Kidney epithelial cell (primary cell): ENCODE measurements around the gene HK3. TPM values are rescaled to one million over a fixed set of nuclear protein-coding genes. Genes with fewer than 3 reads are reported as not detected.

Experiments used
- DNase-seq: peaks from one replicate; pipeline ENCODE4 v3.0.0-alpha.2; 2010; ENCODE audit warnings: low read depth
- H3K27me3 ChIP-seq: 2 replicates; pipeline ENCODE4 v1.6.0; 2011; ENCODE audit warnings: low read length; ENCODE audit not compliant: control insufficient read depth, insufficient read depth
- H3K36me3 ChIP-seq: 2 replicates; pipeline ENCODE4 v1.5.1; 2011; ENCODE audit warnings: low read length; ENCODE audit not compliant: control insufficient read depth, insufficient read depth
- H3K4me3 ChIP-seq: 2 replicates; pipeline ENCODE4 v1.5.1; 2011; ENCODE audit warnings: low read depth, mild to moderate bottlenecking, control low read depth, low read length
- CTCF ChIP-seq: IDR thresholded peaks from 2 replicates; pipeline ENCODE4 v1.5.1; 2011; ENCODE audit warnings: mild to moderate bottlenecking, moderate library complexity, low read length, control low read depth, inconsistent platforms; ENCODE audit not compliant: insufficient read depth, poor library complexity, severe bottlenecking
- total RNA-seq: library from RNA; depleted of rRNA; stranded (reverse); fragments of >200 nt; gene quantifications from 2 replicates; pipeline ENCODE4 v1.2.3, GENCODE V29; 2015

Gene HK3
- total RNA-seq, 1 donor from 2014 or later, result 0.04 TPM

GRCh38 chr5:176835918-176836317 is 63.2 kb downstream of the HK3 start:
- Histone ChIP-seq H3K27me3 (peaks cover 22% of the 10 kb centered on the region), H3K4me3 (no peak overlapping the region), H3K36me3 (no peaks in the 10 kb centered on the region)
- no peak for TF ChIP-seq CTCF
- no peak for DNase-seq

GRCh38 chr5:176833286-176833685 is 65.9 kb downstream of the HK3 start:
- Histone ChIP-seq H3K4me3 (no peak overlapping the region), H3K36me3 (no peaks in the 10 kb centered on the region), H3K27me3 (peaks cover 15% of the 10 kb centered on the region)
- no peak for DNase-seq
- TF ChIP-seq CTCF, result no peak

- DNase-seq, result no peak
- peaks cover 15% of the 10 kb centered on the region for H3K27me3 ChIP-seq
- no peaks in the 10 kb centered on the region for H3K36me3 ChIP-seq
- TF ChIP-seq CTCF, result no peak
- no peak overlapping the region for H3K4me3 ChIP-seq
Observed at GRCh38 chr5:176832162-176832561, 67.0 kb downstream of the HK3 start.

- no peak for DNase-seq
- H3K36me3 ChIP-seq, result no peaks in the 10 kb centered on the region
- peaks cover 14% of the 10 kb centered on the region for H3K27me3 ChIP-seq
- TF ChIP-seq CTCF, result no peak
- H3K4me3 ChIP-seq, result no peak overlapping the region
Observed at GRCh38 chr5:176831425-176831824, 67.7 kb downstream of the HK3 start.

- TF ChIP-seq CTCF, result no peak
- Histone ChIP-seq H3K27me3 (peaks cover 13% of the 10 kb centered on the region), H3K4me3 (no peak overlapping the region), H3K36me3 (no peaks in the 10 kb centered on the region)
- DNase-seq, result no peak
Observed at GRCh38 chr5:176830995-176831423, 68.1 kb downstream of the HK3 start.

Other genes with a start within 250 kb of the HK3 start
- gene UNC5A, start 88.8 kb downstream of the HK3 start, total RNA-seq, result 1.1 and 2.3 TPM in 2 replicates
- gene UIMC1, start 107.4 kb upstream of the HK3 start, total RNA-seq, result 14.9 and 24.5 TPM in 2 replicates
- gene ZNF346, start 123.3 kb upstream of the HK3 start, total RNA-seq, result 13.1 and 15.5 TPM in 2 replicates
- gene FGFR4, start 187.6 kb upstream of the HK3 start, total RNA-seq, result 16.4 and 34.5 TPM in 2 replicates
- 33.8 and 37.5 TPM in 2 replicates for gene NSD1, start 234.4 kb upstream of the HK3 start, total RNA-seq